Upper lobe of left lung (tissue), 4 donors: ENCODE data around the gene MARVELD1.

Source experiments
- EP300 ChIP-seq, 4 donors: sonication (generic); formaldehyde crosslinking; IDR thresholded peaks; one replicate each; pipeline ENCODE4 v1.5.1; 2017; ENCODE audit warnings: antibody characterized with exemption in 4 of 4, control low read depth in 2 of 4
- POLR2A ChIP-seq, 4 donors: fragments of 450-650 bp; IDR thresholded peaks; one replicate each; pipeline ENCODE4 v1.5.1; 2016 to 2017; ENCODE audit warnings: antibody characterized with exemption in 4 of 4, mild to moderate bottlenecking in 2 of 4
- POLR2AphosphoS5 ChIP-seq, 2 donors: sonication (generic); formaldehyde crosslinking; IDR thresholded peaks; one replicate each; pipeline ENCODE4 v1.5.1; 2017; ENCODE audit warnings: antibody characterized with exemption in 2 of 2
- TF ChIP-seq, protein P1 (sequence below), 6 experiments: fragments of 450-650 bp in 4 of 6; fragments of 200-600 bp in 2 of 6; sonication (generic) in 2 of 6; IDR thresholded peaks; one replicate each; pipeline ENCODE4 v1.5.1; 2016 to 2019; ENCODE audit warnings: antibody characterized with exemption in 6 of 6

DNA sequence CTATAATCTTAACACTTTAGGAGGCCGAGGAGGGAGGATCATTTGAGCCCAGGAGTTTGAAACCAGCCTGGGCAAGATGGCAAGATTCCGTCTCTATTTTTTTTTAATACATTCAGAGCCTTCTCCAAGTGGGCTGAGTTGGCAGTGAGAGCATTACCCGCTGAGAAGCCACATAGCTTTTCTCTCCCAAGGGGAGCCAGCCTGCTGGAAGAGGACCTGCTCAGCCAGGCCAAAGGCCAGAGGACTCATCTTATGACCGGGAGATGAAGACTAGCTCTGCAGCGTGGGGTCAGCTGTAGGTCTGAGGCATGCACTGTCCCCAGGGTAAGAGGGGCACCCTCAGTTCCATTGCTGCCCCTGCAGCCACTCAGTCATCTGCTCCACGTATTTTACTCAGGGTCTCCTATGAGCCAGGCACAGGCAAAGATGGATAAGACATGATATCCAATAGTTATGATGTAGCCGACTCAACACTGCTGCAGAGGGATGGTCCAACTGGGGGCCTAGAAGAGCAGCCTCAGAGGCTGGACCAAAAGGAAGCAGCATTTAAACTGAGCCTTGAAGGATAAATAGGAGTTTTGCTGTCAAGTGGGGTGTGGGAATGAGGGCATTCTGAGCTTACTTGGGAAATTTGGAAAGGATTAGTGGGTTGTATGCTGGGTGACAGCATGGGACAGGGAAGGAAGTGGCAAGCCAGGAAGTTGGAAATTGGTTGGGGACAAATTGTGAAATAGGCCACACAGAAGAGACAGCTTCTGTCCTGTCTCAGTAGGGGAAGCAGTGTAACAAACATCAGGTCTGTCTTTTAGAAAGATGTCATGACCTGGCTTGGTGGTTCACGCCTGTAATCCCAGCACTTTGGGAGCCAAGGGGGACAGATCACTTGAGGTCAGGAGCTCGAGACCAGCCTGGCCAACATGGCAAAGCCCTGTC, 1.6 kb upstream of the MARVELD1 start:
- TF ChIP-seq POLR2A (IDR thresholded peaks at IDR 0.05) = peak in 1 of 4 donors; percentile 44
- peak in 1 of 2 donors; percentile 41 for TF ChIP-seq POLR2AphosphoS5 (IDR thresholded peaks at IDR 0.05)
- TF ChIP-seq, protein P1, sequence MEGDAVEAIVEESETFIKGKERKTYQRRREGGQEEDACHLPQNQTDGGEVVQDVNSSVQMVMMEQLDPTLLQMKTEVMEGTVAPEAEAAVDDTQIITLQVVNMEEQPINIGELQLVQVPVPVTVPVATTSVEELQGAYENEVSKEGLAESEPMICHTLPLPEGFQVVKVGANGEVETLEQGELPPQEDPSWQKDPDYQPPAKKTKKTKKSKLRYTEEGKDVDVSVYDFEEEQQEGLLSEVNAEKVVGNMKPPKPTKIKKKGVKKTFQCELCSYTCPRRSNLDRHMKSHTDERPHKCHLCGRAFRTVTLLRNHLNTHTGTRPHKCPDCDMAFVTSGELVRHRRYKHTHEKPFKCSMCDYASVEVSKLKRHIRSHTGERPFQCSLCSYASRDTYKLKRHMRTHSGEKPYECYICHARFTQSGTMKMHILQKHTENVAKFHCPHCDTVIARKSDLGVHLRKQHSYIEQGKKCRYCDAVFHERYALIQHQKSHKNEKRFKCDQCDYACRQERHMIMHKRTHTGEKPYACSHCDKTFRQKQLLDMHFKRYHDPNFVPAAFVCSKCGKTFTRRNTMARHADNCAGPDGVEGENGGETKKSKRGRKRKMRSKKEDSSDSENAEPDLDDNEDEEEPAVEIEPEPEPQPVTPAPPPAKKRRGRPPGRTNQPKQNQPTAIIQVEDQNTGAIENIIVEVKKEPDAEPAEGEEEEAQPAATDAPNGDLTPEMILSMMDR (IDR thresholded peaks at IDR 0.05) = no peak
- no peak for TF ChIP-seq EP300 (IDR thresholded peaks at IDR 0.05)
